GM18868 (cell line): Measurements from ENCODE around the gene ULK4.
A peak's percentile ranks its signal among the peaks of the same experiment; 100 is the strongest.

ENCODE experiments used
- ATAC-seq: cut with Tn5 transposase; IDR thresholded peaks from one replicate; pipeline ENCODE4 v1.9.1; 2021; ENCODE audit warnings: mild to moderate bottlenecking, moderate library complexity; ENCODE audit not compliant: unreplicated experiment

Gene ULK4

DNA sequence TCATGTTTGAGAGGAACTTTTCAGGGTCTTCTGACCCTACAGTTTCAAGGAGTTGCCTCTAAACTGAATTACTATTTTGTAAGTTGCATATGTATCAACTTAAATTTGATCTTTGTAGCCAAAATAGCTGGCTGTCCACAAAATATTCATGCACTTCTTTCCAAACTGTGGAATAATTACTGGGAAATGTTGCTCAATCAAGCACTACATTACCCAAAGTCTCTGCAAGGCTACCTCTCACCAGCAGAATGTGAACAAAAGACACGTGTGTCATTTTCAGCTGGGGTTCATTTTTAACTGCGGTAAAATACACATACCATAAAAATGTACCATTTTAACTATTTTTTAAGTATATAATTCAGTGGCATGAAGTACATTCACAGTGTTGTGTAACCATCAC, 442.2 kb downstream of the ULK4 start:
- no peak for ATAC-seq

DNA sequence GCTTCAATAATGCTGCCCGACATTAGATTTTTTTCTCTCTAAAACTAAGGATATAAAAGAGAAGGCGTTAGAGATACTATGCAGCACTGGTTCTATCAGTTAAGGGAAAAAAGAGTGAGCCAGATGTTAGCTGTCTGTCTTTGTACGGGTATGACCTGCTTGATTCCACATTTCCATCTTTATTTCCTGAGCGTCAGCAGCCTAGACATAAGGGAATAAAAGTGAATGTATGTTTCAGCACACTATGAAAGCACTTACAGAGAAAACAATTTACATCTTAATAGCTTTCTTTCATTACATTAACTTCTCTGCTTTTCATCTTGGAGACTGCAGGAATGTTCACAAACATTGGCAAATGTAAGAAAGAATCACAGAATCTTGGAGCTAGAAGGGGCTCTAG, 443.3 kb downstream of the ULK4 start:
- no peak for ATAC-seq

DNA sequence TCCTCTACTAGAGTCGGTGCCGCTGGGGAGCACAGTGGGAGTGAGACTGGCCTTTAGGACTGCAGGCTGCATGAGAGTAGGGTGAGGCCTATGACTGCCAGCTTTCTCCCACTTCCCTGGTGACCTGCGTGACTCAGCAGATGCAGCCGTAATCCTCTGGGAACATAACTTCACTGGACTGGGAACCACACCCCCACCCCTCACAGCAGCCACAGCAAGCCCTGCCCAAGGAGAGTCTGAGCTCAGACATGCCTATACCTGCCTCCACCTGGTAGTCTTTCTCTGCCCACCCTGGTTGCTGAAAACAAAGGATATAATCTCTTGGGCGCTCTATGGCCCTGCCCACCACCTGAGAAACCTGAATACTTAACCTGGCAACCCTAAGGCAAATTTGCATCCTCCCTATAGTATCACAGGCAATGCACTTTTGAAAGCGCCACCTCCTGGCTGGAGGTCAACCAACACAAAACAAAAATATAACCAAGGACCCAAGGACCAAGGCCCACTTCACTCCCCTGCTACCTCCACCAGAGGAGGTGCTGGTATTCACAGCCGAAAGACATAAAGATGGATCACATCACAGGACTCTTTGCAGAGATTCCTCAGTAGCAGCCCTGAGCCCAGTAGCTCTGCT, 453.7 kb downstream of the ULK4 start:
- ATAC-seq: no peak

DNA sequence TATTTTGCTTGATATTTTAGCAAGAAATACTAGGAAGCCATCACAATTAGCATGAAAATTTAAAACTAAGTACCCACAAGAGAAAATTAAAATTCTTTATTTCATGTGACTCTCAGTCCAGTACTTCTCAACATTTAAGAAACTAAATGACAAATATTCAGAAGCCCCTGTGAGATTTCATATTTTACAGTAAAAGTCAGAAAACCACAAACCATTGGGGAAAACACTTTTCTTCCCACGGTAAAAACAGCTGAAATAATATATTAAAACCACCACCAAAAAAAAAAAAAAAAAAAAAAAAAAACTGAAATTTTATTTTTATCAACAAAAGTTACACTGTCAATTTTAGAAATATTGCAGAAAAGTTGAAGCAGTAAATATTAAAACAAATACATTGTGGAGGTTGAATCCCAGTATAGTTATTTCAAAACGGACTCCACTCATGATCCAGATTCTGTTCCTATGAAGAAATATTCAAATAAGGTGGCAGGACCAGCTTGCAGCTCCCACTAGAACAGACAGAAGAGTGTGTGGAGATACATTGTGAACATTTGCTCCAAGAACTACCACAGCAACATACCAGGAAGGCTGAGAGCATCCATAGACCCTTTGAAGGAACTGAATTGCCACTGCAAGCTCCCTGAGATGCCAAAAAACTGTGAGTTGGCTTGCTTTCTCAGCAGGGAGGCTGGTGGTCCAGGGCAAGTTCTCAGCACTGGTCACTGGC, 454.4 kb downstream of the ULK4 start:
- ATAC-seq: no peak

DNA sequence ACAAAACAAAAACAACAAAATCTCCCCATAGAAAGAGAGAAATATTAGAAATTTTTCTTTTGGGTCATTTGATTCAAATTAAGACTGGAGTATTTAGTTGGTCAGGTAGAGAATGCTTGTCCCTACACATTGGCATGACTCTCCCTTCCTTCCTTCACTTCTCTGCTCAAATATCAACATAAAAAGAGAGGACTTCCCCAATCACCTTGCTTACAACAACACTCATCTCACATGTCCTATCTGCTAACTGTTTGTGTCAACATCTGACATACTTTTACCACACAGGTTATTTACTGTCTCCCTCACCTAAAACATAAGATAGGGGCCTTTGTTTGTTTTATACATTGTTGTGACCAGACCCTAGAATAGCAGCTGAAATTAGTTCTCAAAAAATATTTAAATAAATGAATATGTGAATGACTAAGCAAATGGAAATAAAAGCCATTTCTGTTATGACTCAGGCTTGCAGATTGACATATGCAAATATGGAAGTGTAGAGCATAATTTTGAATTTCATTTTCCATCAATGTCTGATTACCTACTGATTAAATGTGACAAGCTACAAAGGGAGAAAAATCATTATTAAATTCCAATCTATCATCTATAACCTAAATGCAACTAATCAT, 457.8 kb downstream of the ULK4 start:
- ATAC-seq: peak; percentile 52

DNA sequence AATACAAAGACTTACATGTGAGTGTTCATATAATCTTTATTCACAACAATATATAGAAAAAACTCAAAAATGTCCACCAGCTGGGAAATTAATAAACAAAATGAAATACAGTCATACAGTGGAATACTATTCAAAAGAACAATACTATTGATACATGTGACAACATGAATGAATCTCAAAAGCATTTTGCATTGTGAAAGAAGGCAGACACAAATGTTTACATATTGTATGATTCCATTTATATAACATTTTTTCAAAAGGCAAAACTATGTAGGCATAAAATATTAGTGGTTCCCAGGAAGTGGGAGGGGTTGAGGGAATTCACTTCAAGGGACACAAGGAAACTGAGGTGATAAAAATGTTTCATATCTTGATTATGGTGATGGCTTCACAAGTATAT, 459.4 kb downstream of the ULK4 start:
- ATAC-seq: no peak

DNA sequence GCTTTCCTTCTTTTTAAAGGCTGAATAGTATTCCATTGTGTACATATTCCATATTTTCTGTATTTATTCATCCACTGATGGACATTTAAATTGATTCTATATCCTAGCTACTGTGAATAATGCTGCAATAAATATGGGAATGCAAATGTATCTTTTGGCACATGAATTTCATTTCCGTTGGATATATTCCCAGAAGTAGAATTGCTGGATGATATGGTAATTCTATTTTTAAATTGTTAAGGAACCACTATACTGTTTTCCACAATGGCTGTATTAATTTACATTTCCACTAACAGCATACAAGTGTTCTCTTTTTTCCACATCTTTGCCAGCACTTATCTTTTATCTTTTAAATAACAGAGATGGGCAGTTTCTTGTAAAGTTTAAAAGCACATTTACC, 459.9 kb downstream of the ULK4 start:
- no peak for ATAC-seq

DNA sequence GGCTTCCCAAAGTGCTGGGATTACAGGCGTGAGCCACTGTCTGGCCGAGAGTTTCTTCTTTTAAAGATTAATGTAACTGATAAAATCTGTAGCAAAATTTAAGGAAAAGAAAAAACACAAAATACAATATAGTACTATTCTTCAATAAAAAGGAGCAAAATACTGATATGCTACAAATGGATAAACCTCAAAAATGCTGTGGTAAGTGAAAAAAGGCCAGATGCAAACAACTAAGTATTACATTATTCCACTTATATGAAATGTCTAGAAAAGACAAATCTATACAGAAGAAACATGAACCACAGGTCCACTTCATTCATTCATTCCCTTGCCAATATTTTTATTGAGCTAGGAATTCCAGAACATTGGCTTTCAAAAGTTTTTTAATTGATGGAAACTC, 463.1 kb downstream of the ULK4 start:
- no peak for ATAC-seq

DNA sequence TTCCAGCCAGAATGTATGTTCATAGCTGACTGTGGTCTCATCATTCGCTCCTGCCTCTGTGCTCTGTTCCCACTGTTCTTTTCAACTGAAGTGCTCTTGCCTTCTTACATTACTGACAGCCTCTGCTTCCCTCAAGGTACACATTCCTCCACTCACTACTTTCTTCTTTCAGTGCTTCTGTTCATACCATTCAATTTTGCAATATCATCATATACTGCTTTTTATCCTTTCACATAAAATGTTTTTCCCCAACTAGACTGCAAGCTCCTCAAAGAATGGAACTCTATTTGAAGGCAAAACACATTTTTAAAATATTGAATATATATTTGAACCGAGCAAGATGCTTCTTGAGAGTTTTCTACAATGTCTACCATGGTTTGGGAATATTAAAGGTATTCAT, 471.5 kb downstream of the ULK4 start:
- ATAC-seq: no peak

DNA sequence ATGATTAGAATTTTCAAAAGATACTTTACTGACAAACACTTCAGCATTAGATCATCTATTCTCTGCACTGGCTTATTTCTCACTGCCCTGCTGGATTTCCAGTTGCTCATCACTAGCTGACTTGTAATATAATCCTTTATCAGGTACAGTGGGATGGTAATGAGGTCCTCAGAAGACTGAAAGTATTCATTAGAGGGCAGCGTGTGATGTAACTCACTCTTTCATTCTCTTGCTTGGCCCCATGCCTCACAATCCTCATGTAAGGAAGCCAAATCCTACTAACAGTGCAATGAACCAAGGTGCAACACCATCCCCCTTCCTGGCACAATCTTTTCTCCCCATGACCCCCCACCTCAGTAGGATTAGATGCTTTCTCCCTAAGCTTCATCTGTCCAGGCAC, 472.7 kb downstream of the ULK4 start:
- ATAC-seq: no peak

DNA sequence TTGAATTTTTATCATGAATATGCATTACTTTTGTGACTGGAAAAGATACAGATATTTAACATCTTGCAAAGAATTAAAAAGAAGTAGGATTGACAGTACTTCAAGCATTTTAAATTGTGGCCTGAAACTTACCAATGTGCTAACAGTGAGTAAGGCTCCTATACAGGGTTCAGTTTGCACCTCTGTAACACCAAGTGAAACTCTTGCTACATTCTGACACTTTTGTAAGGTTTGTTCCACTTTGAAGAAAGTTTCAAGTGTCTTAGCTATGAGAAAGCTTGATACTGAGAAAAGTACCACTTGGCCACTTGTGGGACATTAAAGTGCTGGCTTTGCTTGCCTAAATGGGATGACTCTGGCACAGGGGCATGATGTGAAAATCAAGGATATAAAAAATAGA, 473.4 kb downstream of the ULK4 start:
- no peak for ATAC-seq

DNA sequence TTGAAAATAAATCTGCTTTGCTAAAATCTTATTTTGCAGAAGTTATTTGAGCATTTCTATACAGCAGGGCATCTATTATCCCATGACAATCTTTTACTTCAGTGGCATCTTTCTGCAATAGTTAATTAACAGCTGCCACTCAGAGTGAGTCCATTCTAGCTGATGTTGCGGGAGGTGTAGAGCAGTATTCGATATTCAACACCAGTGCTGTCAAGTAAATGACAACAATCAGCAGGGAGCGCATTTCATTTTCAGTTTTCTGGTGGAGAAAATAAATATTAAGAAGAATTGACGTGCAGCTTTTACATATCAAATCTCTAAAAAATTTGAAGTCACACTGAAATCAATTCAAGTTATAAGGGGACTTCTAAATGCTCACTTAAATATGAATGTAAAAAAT, 476.4 kb downstream of the ULK4 start:
- no peak for ATAC-seq

DNA sequence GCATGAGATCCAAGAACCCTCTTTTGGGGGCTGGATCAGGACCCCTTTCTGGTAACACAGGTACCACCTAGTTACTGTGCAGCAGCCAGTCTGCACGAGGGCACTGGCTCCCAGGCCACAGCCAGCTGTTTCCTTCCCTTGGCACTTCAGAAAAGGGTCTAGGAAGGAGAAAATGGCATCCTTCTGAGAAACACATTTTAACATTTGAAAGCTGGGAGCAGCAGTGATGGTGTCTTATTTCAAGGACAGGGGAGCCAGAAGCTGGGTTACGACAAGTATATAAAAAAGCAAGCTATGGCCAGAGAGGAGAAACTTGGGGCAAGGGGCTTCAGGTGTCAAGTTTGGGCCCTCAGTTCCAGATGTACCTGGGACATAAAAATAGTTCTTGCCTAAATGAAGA, 479.8 kb downstream of the ULK4 start:
- no peak for ATAC-seq

DNA sequence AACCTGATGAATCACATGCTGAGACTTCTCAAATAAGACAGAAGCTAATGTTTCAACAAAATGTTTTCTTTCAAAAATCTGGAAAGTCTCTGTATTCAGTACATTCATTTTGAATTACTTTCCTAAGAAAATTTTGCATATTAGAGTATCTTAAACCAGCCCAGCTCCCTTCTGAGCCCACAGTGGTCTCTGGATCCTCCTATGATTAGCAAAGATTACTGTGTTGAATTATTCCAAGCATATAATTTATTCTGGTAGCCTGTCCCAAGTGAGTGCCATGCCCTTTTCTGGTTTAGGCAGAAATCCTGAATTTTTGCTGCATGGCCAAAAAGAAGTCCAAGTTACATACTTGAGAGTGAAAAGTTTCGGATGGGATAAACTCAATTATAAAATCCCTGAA, 483.6 kb downstream of the ULK4 start:
- no peak for ATAC-seq

DNA sequence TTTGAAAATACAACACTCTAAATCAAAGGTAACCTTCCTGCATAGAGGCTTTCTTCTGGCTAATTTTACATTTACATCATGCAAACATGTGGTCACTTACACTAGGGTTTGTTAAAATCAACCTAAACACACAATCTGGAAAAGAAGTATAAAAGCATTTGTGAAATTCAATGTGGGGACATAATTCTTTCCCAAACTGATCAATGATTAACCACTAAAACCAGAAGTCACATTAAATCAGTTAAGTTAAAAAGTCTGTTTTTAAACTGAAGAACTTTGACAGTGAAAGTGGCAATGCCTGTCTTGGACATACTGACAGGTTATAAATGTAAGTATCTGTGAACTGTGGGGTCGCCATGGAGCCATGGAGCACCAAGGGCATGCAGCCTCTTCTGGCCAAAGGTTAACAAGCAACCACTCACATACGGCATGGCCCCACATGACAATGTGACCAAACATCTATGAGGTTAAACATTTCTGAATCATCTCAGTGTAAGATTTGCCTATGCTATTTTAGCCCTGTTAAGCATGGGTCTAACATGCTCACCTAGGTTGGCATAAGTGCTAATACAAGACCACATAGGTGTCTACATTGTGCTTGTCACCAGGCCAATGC, 484.4 kb downstream of the ULK4 start:
- no peak for ATAC-seq

DNA sequence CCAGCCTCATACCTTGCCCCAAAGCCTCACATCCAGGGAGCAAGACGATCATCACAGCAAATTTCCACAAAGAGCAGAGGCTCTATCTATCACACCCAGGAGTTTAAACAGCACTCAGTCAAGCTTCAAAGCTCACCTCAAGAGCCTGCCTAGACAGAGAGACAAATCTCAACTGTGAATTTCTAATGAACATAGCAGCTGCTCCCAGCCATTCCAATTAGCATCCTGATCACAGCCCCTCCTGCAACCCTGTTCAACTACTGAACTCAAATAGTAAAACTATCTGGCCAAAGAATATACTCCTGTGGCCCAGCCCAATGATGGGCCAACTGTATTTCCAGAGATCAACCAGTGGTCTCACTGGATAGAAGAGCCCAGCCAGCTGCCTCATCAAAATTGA, 492.8 kb downstream of the ULK4 start:
- ATAC-seq: no peak

DNA sequence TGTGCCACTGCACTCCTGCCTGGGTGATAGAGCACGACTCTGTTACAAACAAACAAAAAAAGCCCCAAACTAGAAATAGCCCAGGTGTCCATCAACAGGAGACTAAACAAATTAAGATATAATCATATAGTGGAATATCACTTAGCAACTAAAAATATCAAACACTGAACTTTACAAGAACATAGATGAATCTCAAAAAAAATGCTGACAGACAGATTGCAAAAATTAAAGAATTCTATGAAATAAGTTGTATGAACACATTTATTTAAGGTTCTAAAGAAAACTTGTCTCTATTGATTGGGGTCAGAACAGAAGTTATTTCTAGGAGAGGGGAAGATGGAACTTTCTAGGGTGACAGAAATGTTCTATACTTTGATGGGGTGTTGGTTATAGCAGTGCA, 494.4 kb downstream of the ULK4 start:
- ATAC-seq: no peak

DNA sequence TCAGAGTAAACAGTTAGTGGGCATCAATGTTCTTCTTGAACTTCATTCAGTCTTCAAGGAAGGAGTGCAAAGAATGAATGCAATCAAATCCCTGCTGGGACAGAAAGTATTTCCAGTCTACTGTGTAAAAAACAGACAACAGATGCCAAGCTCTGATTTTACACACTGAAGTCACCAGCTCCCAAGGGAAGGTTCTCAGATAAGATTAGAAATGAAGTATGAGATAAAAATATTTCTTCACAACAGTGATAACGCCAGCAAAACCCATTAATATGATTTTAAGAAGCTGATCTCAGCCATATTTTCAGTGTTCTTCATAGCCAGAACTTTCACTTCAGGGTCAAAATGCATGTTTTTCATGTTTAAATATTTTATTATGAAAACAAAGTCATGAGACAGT, 497.0 kb downstream of the ULK4 start:
- no peak for ATAC-seq

DNA sequence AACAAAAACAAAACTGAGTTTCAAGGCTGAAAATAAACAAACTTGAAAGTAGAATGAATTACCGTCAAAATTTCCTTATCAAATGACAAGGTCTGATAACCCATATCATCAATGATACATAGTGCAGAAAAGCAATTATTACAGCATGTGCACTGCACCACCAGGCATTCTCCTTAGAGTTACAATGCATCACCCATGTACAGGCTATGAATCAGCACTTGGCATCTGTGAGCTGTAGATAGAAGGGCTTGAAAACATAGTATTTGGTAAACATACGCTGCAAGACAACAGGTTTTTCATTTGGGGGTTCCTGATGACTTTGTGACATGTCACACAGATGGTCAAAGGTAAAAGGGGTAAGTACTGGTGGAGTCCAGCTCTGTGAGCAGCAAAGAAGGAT, 497.5 kb downstream of the ULK4 start:
- no peak for ATAC-seq

DNA sequence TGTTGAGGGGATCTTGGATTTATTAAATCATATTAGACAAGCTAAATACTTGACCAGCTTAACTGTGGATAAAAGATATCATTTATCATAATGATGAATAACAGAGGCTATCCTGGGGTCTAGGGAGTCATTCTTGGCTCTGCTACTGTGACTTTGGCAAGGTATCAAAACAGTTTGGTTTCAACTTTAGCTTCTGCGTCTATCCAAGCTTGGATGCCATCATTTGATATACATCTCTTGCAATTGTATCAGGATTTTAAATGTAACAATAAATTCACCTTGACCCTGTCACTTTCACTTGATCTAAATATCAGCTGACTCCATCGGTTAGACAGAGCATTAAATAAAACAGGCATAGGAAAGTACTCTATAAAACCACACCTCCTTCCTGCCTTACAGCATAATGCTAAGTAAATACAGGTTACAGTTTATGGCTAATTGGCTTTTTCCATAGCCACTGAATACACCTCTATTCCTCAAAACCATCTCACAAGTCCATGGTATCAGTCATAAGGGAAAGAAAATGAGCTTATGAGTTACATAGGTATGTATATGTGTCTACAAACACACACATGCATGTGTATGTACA, 499.7 kb downstream of the ULK4 start:
- no peak for ATAC-seq

DNA sequence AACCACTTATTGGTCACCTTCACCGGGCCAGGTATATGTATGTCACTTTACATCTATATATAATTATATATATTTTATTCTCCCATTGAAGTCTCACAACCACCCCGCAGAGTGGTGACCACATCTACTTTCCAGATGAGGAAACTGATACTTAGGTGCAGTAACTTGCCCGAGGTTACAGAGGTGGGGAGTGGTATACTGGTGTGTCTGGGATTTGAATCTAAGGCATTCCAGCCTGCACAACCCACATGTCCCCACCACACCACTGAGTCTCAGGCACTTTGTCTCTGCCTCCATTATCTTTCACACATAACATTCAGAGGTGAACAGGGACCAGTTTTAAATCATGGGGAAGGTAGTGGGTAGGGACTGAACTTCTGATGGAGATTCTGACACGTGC, 501.2 kb downstream of the ULK4 start:
- ATAC-seq: no peak

DNA sequence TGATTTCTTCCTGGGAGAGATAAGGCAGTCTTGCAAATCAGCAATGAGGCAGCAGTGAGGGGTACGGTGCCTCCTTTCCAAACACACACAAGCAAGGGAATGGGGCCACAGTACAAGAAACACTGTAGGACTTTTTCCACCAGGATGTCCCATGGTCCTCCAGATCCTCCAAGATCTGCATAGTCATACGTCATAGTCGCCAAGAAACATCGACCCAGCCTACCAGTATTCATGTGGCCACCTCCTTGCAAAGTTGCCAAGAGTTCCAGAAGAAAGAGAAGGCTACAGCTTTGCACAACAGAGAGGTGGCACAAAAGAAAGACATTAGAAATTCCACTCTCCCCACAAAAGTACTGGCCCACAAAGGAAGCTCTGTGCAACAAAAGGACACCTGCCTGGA, 504.7 kb downstream of the ULK4 start:
- no peak for ATAC-seq
